K562 (cell line): Measurements from ENCODE around the gene TP73. TPM values are rescaled to one million over a fixed set of nuclear protein-coding genes. Genes with fewer than 3 reads are reported as not detected.

Source experiments
- CXXC5 ChIP-seq: fragments of 250-450 bp; sonication (Bioruptor Pico); IDR thresholded peaks from 2 replicates; pipeline ENCODE4 v1.8.0; 2022; ENCODE audit warnings: inconsistent platforms, mild to moderate bottlenecking, moderate library complexity
- RBBP5 ChIP-seq: fragments of 200-600 bp; sonication (generic); IDR thresholded peaks from 2 replicates; pipeline ENCODE4 v1.6.1; 2012; ENCODE audit warnings: borderline replicate concordance, mild to moderate bottlenecking, low read length, control low read depth, inconsistent platforms; ENCODE audit not compliant: insufficient read depth, poor library complexity, severe bottlenecking
- REST ChIP-seq, 2 experiments: fragments of 450-650 bp; formaldehyde crosslinking in 1 of 2; IDR thresholded peaks; 2 replicates each; pipeline versions ENCODE4 v1.4.0 to v1.6.1; 2014 to 2020; ENCODE audit warnings: mild to moderate bottlenecking in 2 of 2, borderline replicate concordance in 1 of 2, low read depth in 1 of 2
- ZBTB34 ChIP-seq: fragments of 250-450 bp; sonication (Bioruptor Pico); IDR thresholded peaks from 2 replicates; pipeline ENCODE4 v1.8.0; 2021; ENCODE audit warnings: mild to moderate bottlenecking, moderate library complexity
- ZNF282 ChIP-seq: sonication (generic); formaldehyde crosslinking; IDR thresholded peaks from 2 replicates; pipeline ENCODE4 v1.8.1; 2023; ENCODE audit warnings: missing genetic modification reagents
- polyA plus RNA-seq, 8 experiments: library from polyadenylated mRNA; depleted of rRNA in 4 of 8; stranded (reverse) in 5 of 8; unstranded in 3 of 8; fragments of >200 nt; fragmentation: Nextera tagmentation in 2 of 8; fragmentation: Illumina TruSeq in 1 of 8; extraction: Ambion mirVana in 2 of 8; extraction: Trizol in 1 of 8; gene quantifications; 2 replicates each; pipeline versions ENCODE4 v1.2.1 to v1.2.3, GENCODE V29; 2011 to 2014; ENCODE audit warnings: inconsistent platforms in 1 of 8, missing spikeins in 1 of 8
- total RNA-seq, 7 experiments: library from RNA; depleted of rRNA in 6 of 7; stranded (reverse); fragments of >200 nt in 6 of 7; fragmentation: Illumina TruSeq in 2 of 7; extraction: Trizol in 2 of 7; gene quantifications; 2 replicates each; pipeline versions ENCODE4 v1.2.1 to v1.2.3, GENCODE V29; 2011 to 2021; ENCODE audit warnings: low replicate concordance in 1 of 7
- TF ChIP-seq, protein P1 (sequence below): fragments of 450-650 bp; IDR thresholded peaks from 2 replicates; pipeline ENCODE4 v1.7.0; 2016; ENCODE audit warnings: borderline replicate concordance
- TF ChIP-seq, protein P2 (sequence below): IDR thresholded peaks from 2 replicates; pipeline ENCODE4 v1.6.1; 2011; ENCODE audit not compliant: insufficient read length; ENCODE audit errors: extremely low read depth
- TF ChIP-seq, protein P3 (sequence below): fragments of 450-650 bp; IDR thresholded peaks from 2 replicates; pipeline ENCODE4 v1.6.1; 2017; ENCODE audit warnings: antibody characterized with exemption
- TF ChIP-seq, protein P4 (sequence below): fragments of 450-650 bp; IDR thresholded peaks from 2 replicates; pipeline ENCODE4 v1.6.1; 2016; ENCODE audit warnings: missing biosample characterization, missing genetic modification characterization

TP73 gene
- total and polyA plus RNA-seq, 9 of the 15 experiments (the other 6 are each of a cell fraction or from before 2014, with no cell fraction given) = 0.07 to 1.6 (median 0.40) TPM; not detected in 2

- peak; percentile 68 for TF ChIP-seq REST (IDR thresholded peaks at IDR 0.05; ENCODE audit: borderline replicate concordance)
- TF ChIP-seq REST (CRISPR knock-in tag; IDR thresholded peaks at IDR 0.05; ENCODE audit: low read depth) = no peak
- TF ChIP-seq ZBTB34 = no peak
- TF ChIP-seq, protein P1, sequence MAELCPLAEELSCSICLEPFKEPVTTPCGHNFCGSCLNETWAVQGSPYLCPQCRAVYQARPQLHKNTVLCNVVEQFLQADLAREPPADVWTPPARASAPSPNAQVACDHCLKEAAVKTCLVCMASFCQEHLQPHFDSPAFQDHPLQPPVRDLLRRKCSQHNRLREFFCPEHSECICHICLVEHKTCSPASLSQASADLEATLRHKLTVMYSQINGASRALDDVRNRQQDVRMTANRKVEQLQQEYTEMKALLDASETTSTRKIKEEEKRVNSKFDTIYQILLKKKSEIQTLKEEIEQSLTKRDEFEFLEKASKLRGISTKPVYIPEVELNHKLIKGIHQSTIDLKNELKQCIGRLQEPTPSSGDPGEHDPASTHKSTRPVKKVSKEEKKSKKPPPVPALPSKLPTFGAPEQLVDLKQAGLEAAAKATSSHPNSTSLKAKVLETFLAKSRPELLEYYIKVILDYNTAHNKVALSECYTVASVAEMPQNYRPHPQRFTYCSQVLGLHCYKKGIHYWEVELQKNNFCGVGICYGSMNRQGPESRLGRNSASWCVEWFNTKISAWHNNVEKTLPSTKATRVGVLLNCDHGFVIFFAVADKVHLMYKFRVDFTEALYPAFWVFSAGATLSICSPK = no peak
- TF ChIP-seq, protein P2, sequence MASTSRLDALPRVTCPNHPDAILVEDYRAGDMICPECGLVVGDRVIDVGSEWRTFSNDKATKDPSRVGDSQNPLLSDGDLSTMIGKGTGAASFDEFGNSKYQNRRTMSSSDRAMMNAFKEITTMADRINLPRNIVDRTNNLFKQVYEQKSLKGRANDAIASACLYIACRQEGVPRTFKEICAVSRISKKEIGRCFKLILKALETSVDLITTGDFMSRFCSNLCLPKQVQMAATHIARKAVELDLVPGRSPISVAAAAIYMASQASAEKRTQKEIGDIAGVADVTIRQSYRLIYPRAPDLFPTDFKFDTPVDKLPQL = no peak
- TF ChIP-seq, protein P3, sequence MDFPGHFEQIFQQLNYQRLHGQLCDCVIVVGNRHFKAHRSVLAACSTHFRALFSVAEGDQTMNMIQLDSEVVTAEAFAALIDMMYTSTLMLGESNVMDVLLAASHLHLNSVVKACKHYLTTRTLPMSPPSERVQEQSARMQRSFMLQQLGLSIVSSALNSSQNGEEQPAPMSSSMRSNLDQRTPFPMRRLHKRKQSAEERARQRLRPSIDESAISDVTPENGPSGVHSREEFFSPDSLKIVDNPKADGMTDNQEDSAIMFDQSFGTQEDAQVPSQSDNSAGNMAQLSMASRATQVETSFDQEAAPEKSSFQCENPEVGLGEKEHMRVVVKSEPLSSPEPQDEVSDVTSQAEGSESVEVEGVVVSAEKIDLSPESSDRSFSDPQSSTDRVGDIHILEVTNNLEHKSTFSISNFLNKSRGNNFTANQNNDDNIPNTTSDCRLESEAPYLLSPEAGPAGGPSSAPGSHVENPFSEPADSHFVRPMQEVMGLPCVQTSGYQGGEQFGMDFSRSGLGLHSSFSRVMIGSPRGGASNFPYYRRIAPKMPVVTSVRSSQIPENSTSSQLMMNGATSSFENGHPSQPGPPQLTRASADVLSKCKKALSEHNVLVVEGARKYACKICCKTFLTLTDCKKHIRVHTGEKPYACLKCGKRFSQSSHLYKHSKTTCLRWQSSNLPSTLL = no peak
- TF ChIP-seq, protein P4, sequence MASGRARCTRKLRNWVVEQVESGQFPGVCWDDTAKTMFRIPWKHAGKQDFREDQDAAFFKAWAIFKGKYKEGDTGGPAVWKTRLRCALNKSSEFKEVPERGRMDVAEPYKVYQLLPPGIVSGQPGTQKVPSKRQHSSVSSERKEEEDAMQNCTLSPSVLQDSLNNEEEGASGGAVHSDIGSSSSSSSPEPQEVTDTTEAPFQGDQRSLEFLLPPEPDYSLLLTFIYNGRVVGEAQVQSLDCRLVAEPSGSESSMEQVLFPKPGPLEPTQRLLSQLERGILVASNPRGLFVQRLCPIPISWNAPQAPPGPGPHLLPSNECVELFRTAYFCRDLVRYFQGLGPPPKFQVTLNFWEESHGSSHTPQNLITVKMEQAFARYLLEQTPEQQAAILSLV (tag) = no peak
- TF ChIP-seq CXXC5 (CRISPR knock-in tag) = peak; percentile 85
- TF ChIP-seq ZNF282 (CRISPR knock-in tag) = no peak
- TF ChIP-seq RBBP5 = peak; percentile 79
These were observed 27.0 kb upstream of the TP73 start (continued) for GRCh38 chr1:3625151-3625907.
